H9 (cell line): Measurements from ENCODE around the gene ZNF547. TPM values are rescaled to one million over a fixed set of nuclear protein-coding genes. Genes with fewer than 3 reads are reported as not detected.

Experiments used
- DNase-seq: peaks from one replicate; pipeline ENCODE4 v3.0.0-alpha.2; 2017
- H2AFZ ChIP-seq: one replicate; pipeline ENCODE4 v1.6.1; 2013; ENCODE audit warnings: mild to moderate bottlenecking, low read length, control low read depth, moderate library complexity
- H2AK5ac ChIP-seq: 2 replicates; pipeline ENCODE4 v1.6.1; 2013; ENCODE audit warnings: low read length, control low read depth, mixed read lengths; ENCODE audit not compliant: insufficient read length
- H2BK120ac ChIP-seq: one replicate; pipeline ENCODE4 v1.6.1; 2013; ENCODE audit warnings: low read depth, mild to moderate bottlenecking, low read length, control low read depth, inconsistent platforms; ENCODE audit not compliant: poor library complexity, severe bottlenecking
- H2BK12ac ChIP-seq: 2 replicates; pipeline ENCODE4 v1.6.1; 2013; ENCODE audit warnings: low read length, control low read depth, mixed read lengths, low read depth; ENCODE audit not compliant: insufficient read length
- H2BK15ac ChIP-seq: 2 replicates; pipeline ENCODE4 v1.6.1; 2013; ENCODE audit warnings: low read depth, low read length, control low read depth
- H2BK20ac ChIP-seq: one replicate; pipeline ENCODE4 v1.6.1; 2013; ENCODE audit warnings: low read depth, mild to moderate bottlenecking, low read length, control low read depth, inconsistent platforms; ENCODE audit not compliant: poor library complexity, severe bottlenecking
- H2BK5ac ChIP-seq: 2 replicates; pipeline ENCODE4 v1.6.1; 2013; ENCODE audit warnings: low read length, control low read depth, mixed read lengths; ENCODE audit not compliant: insufficient read length
- H3K14ac ChIP-seq: 2 replicates; pipeline ENCODE4 v1.6.1; 2013; ENCODE audit warnings: low read length, control low read depth; ENCODE audit not compliant: insufficient read depth
- H3K18ac ChIP-seq: 2 replicates; pipeline ENCODE4 v1.6.1; 2013; ENCODE audit warnings: low read depth, mild to moderate bottlenecking, mixed read lengths, low read length, control low read depth; ENCODE audit not compliant: insufficient read length
- H3K23ac ChIP-seq: 2 replicates; pipeline ENCODE4 v1.6.1; 2013; ENCODE audit warnings: low read length, control low read depth, mixed read lengths, low read depth; ENCODE audit not compliant: insufficient read length
- H3K23me2 ChIP-seq: 2 replicates; pipeline ENCODE4 v1.6.1; 2013; ENCODE audit warnings: low read depth, mild to moderate bottlenecking, mixed read lengths, low read length, control low read depth; ENCODE audit not compliant: insufficient read length, poor library complexity, severe bottlenecking
- H3K27ac ChIP-seq: 2 replicates; pipeline ENCODE4 v1.5.1; 2013; ENCODE audit warnings: low read length, control low read depth, mixed read lengths, low read depth; ENCODE audit not compliant: insufficient read length
- H3K27me3 ChIP-seq: 2 replicates; pipeline ENCODE4 v1.6.1; 2013; ENCODE audit warnings: low read length, control low read depth, inconsistent platforms; ENCODE audit not compliant: insufficient read depth
- H3K4ac ChIP-seq: 2 replicates; pipeline ENCODE4 v1.6.1; 2013; ENCODE audit warnings: low read depth, mild to moderate bottlenecking, control low read depth, inconsistent platforms, low read length, moderate library complexity
- H3K4me1 ChIP-seq: 2 replicates; pipeline ENCODE4 v1.6.1; 2013; ENCODE audit warnings: low read length, control low read depth, inconsistent platforms; ENCODE audit not compliant: insufficient read depth
- H3K4me2 ChIP-seq: 2 replicates; pipeline ENCODE4 v1.6.1; 2013; ENCODE audit warnings: low read length, control low read depth, mixed read lengths; ENCODE audit not compliant: insufficient read length, insufficient read depth
- H3K56ac ChIP-seq: 2 replicates; pipeline ENCODE4 v1.6.1; 2013; ENCODE audit warnings: low read depth, mild to moderate bottlenecking, mixed read lengths, low read length, control low read depth; ENCODE audit not compliant: insufficient read length
- H3K79me1 ChIP-seq: 2 replicates; pipeline ENCODE4 v1.6.1; 2013; ENCODE audit warnings: low read depth, mild to moderate bottlenecking, moderate library complexity, low read length, control low read depth, inconsistent platforms; ENCODE audit not compliant: insufficient read depth, poor library complexity, severe bottlenecking
- H3K79me2 ChIP-seq: 2 replicates; pipeline ENCODE4 v1.6.1; 2013; ENCODE audit warnings: low read length, control low read depth, inconsistent platforms; ENCODE audit not compliant: insufficient read depth
- H3K9ac ChIP-seq: 2 replicates; pipeline ENCODE4 v1.6.1; 2013; ENCODE audit warnings: low read length, control low read depth, mixed read lengths; ENCODE audit not compliant: insufficient read length; ENCODE audit errors: extremely low read depth
- H3K9me3 ChIP-seq: one replicate; pipeline ENCODE4 v1.6.1; 2013; ENCODE audit warnings: low read depth, low read length, inconsistent platforms; ENCODE audit not compliant: control insufficient read depth
- H3T11ph ChIP-seq: one replicate; pipeline ENCODE4 v1.6.1; 2013; ENCODE audit warnings: mild to moderate bottlenecking, low read length, control low read depth, inconsistent platforms
- H4K20me1 ChIP-seq: one replicate; pipeline ENCODE4 v1.6.1; 2013; ENCODE audit not compliant: control insufficient read depth, insufficient read length, insufficient read depth
- H4K5ac ChIP-seq: 2 replicates; pipeline ENCODE4 v1.6.1; 2013; ENCODE audit warnings: low read depth, mild to moderate bottlenecking, mixed read lengths, low read length, control low read depth; ENCODE audit not compliant: insufficient read length
- H4K8ac ChIP-seq: replicated peaks from 2 replicates; pipeline ENCODE4 v1.6.1; 2013; ENCODE audit warnings: low read length, control low read depth, mixed read lengths, low read depth; ENCODE audit not compliant: insufficient read length
- H4K91ac ChIP-seq: 2 replicates; pipeline ENCODE4 v1.6.1; 2013; ENCODE audit warnings: low read depth, mild to moderate bottlenecking, moderate library complexity, mixed read lengths, low read length, control low read depth; ENCODE audit not compliant: insufficient read length
- H3K27ac Mint-ChIP-seq, 3 experiments: 2 replicates in 2 of 3; 3 replicates in 1 of 3; pipeline ENCODE4 v1.8.0; 2020 to 2021; ENCODE audit warnings: mixed read lengths in 3 of 3, mild to moderate bottlenecking in 1 of 3, moderate library complexity in 1 of 3
- H3K27me3 Mint-ChIP-seq: 2 replicates; pipeline ENCODE4 v1.8.0; 2021; ENCODE audit warnings: low read depth, mild to moderate bottlenecking, moderate library complexity, mixed read lengths
- H3K36me3 Mint-ChIP-seq, 3 experiments: 2 replicates in 2 of 3; 3 replicates in 1 of 3; pipeline ENCODE4 v1.8.0; 2020 to 2021; ENCODE audit warnings: low read depth in 3 of 3, mixed read lengths in 3 of 3; ENCODE audit not compliant: insufficient read depth in 1 of 3
- H3K4me1 Mint-ChIP-seq, 2 experiments: 2 replicates each; pipeline ENCODE4 v1.8.0; 2020; ENCODE audit warnings: mixed read lengths in 2 of 2
- H3K4me3 Mint-ChIP-seq, 2 experiments: 2 replicates in 1 of 2; 3 replicates in 1 of 2; pipeline ENCODE4 v1.8.0; 2020 to 2021; ENCODE audit warnings: mild to moderate bottlenecking in 2 of 2, mixed read lengths in 2 of 2, moderate library complexity in 1 of 2
- H3K9me3 Mint-ChIP-seq, 2 experiments: 2 replicates in 1 of 2; 3 replicates in 1 of 2; pipeline ENCODE4 v1.8.0; 2020; ENCODE audit warnings: mild to moderate bottlenecking in 2 of 2, mixed read lengths in 2 of 2, moderate library complexity in 1 of 2
- WGBS: extraction: QIAGEN DNeasy Blood & Tissue Kit; methylation state at CpG from one replicate; pipeline ENCODE4 v1.1.7; 2013; ENCODE audit warnings: missing lambda C conversion rate, low lambda C conversion rate, mixed read lengths; ENCODE audit not compliant: insufficient read length; ENCODE audit errors: extremely low coverage; 5-methylcytosine and 5-hydroxymethylcytosine counted together
- total RNA-seq: library from RNA; stranded (reverse); gene quantifications from 2 replicates; pipeline ENCODE4 v1.2.1, GENCODE V29; 2021
- TF ChIP-seq, protein P1 (sequence below): fragments of 200-600 bp; sonication (generic); conservative IDR thresholded peaks from 3 replicates; pipeline ENCODE4 v1.8.0; 2021; ENCODE audit warnings: antibody characterized with exemption, mild to moderate bottlenecking

The ZNF547 gene
- total RNA-seq, 1 experiment from 2014 or later, result 3.8 TPM

DNA sequence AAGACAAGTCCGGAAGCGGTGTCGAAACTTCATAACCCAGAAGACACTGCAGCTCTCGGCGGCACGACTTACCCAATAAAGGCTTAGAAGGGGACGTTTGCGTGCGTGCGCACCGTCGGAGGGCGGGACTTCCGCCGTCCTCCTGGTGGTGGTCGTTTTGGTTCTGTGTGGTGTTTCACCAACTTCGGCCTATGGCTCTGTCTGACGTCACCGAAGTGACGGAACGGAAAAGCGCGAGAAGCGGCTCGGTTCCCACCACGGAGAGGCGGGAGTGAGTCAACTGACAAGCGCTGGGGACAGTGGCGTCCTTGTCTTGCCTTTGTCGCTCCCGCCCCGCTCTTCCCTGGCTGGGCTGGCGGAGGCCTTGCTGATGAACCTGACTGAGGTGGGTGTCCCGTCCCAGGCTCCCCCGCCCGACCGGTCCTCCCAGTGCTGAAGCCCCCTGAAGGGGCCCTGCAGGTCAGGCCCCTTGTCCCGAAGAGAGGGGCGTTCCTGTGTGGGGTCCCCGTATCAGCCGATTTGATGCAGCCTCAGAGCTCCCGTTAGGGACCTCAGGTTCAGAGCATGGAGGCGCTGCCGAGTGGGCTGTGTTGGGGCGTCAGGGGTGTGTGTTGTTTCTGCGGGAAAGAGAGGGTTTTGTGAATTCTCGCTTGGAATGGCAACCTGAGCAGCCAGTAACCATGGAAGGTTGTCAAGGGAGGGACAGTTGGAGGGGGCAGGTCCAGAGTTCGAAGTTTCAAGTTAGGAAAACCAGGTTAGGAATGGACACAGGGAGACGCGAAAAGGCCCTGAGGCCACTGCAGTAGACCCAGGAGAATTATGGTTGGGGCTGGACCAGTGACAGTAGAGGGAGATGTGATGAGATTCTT, 26.6 kb downstream of the ZNF547 start, which contains the start of gene ZNF548:
TSS of gene ZNF548 (plus strand) at position 125 of the 869 bp plus-strand sequence. CDS start at position 371, 246 bp downstream.
- peak within 1 kb of the TSS; percentile 52 for H2AFZ ChIP-seq
- H3K36me3 Mint-ChIP-seq, result peaks cover 0 to 5% (median 2%) of the 10 kb centered on the region in 3 experiments; a peak in 2 of 7 replicates
- no peaks in the 10 kb centered on the region for H3K27me3 ChIP-seq
- H2BK20ac ChIP-seq, result no peak within 1 kb of the TSS
- H2BK15ac ChIP-seq, result no peak within 1 kb of the TSS
- H3K56ac ChIP-seq, result no peak within 1 kb of the TSS
- no peaks in the 10 kb centered on the region for H3K79me1 ChIP-seq
- no peak within 1 kb of the TSS for H3K4ac ChIP-seq
- H3K4me2 ChIP-seq, result peak within 1 kb of the TSS; percentile 89
- H3K18ac ChIP-seq, result peak within 1 kb of the TSS; percentile 45
- TF ChIP-seq, protein P1, sequence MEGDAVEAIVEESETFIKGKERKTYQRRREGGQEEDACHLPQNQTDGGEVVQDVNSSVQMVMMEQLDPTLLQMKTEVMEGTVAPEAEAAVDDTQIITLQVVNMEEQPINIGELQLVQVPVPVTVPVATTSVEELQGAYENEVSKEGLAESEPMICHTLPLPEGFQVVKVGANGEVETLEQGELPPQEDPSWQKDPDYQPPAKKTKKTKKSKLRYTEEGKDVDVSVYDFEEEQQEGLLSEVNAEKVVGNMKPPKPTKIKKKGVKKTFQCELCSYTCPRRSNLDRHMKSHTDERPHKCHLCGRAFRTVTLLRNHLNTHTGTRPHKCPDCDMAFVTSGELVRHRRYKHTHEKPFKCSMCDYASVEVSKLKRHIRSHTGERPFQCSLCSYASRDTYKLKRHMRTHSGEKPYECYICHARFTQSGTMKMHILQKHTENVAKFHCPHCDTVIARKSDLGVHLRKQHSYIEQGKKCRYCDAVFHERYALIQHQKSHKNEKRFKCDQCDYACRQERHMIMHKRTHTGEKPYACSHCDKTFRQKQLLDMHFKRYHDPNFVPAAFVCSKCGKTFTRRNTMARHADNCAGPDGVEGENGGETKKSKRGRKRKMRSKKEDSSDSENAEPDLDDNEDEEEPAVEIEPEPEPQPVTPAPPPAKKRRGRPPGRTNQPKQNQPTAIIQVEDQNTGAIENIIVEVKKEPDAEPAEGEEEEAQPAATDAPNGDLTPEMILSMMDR, result peak; percentile 27; the same call in 2 of the 3 replicates
- H4K5ac ChIP-seq, result no peak within 1 kb of the TSS
- no peak within 1 kb of the TSS for H3K27ac ChIP-seq
- no peaks in the 10 kb centered on the region for H3K4me1 ChIP-seq
- peak within 1 kb of the TSS; percentile 42 to 98 (median 96); a peak in 5 of 7 replicates for H3K27ac Mint-ChIP-seq
- H4K20me1 ChIP-seq, result no peaks in the 10 kb centered on the region
- no CpG with 5 or more reads among the region's 50 CpGs for WGBS
- H2AK5ac ChIP-seq, result no peak within 1 kb of the TSS
- H4K91ac ChIP-seq, result no peak within 1 kb of the TSS
- H3K4me3 Mint-ChIP-seq, result peak within 1 kb of the TSS; percentile 92 to 96
- H2BK12ac ChIP-seq, result no peak within 1 kb of the TSS
- no peak within 1 kb of the TSS for H3T11ph ChIP-seq
- H2BK5ac ChIP-seq, result no peak within 1 kb of the TSS
- no peaks in the 10 kb centered on the region for H3K9me3 ChIP-seq
- peaks cover 10% of the 10 kb centered on the region; the same call in 1 of the 2 replicates for H3K79me2 ChIP-seq
- peaks cover 6% of the 10 kb centered on the region for H3K23me2 ChIP-seq
- H4K8ac ChIP-seq, result no peak within 1 kb of the TSS
- H3K9me3 Mint-ChIP-seq, result no peaks in the 10 kb centered on the region
- peak; percentile 100 for DNase-seq
- no peak within 1 kb of the TSS for H2BK120ac ChIP-seq
- peak within 1 kb of the TSS; percentile 77 for H3K9ac ChIP-seq
- peaks cover 16% of the 10 kb centered on the region for H3K27me3 Mint-ChIP-seq
- H3K23ac ChIP-seq, result no peak within 1 kb of the TSS
- H3K14ac ChIP-seq, result peak within 1 kb of the TSS; percentile 28; the same call in 1 of the 2 replicates
- H3K4me1 Mint-ChIP-seq, result peaks cover 13% of the 10 kb centered on the region in 2 experiments
